GM12878 (cell line): Measurements from ENCODE around the gene PPIC. TPM values are rescaled to one million over a fixed set of nuclear protein-coding genes. Genes with fewer than 3 reads are reported as not detected.
"Not testable (repeated sequence)": the region's sequence is repeated elsewhere in the genome, so short reads cannot be mapped to it uniquely, and the experiment has no call there.

Source experiments
- ATAC-seq: fragments of 200-7000 bp; cut with Tn5 transposase; 3 replicates; pipeline ENCODE4 v1.9.1; 2020; ENCODE audit warnings: mild to moderate bottlenecking, moderate library complexity
- BruUV-seq: library from RNA; stranded (reverse); fragments of 400-500 nt; replicated peaks from 2 replicates; lab custom pipeline; 2021; lab: Mats Ljungman, UMichigan
- CTCF ChIA-PET: fragments of 300-600 bp; sonication (Branson Sonifier 250); formaldehyde crosslinking; extraction: SDS; loops from one replicate; lab custom pipeline; 2021; ENCODE audit warnings: inconsistent platforms; lab: Yijun Ruan, JAX
- POLR2A ChIA-PET: fragments of 350-600 bp; formaldehyde crosslinking; extraction: SDS; loops from one replicate; lab custom pipeline; 2021; ENCODE audit warnings: inconsistent platforms; lab: Charles Lee
- RAD21 ChIA-PET: fragments of 300-600 bp; sonication (Branson Sonifier 250); formaldehyde crosslinking; loops from one replicate; lab custom pipeline; 2023; ENCODE audit warnings: antibody characterized with exemption; ENCODE audit not compliant: unreplicated experiment; lab: Charles Lee
- SMC1A ChIA-PET: fragments of 300-600 bp; sonication (Branson Sonifier 250); formaldehyde crosslinking; loops from one replicate; lab custom pipeline; 2023; ENCODE audit not compliant: unreplicated experiment, uncharacterized antibody; lab: Charles Lee
- DNase-seq: peaks from one replicate; pipeline ENCODE4 v3.0.0-alpha.2; 2011; ENCODE audit warnings: low read depth, low spot score
- FAIRE-seq: peaks from 3 replicates; lab custom pipeline; 2011; peaks lifted over from hg19 to GRCh38; lab: Jason Lieb, UNC
- H2AFZ ChIP-seq: 2 replicates; pipeline ENCODE4 v1.6.0; 2011; ENCODE audit warnings: low read depth, low read length, control low read depth; ENCODE audit not compliant: control insufficient read depth
- H3K27ac ChIP-seq: 2 replicates; pipeline ENCODE4 v1.5.1; 2011; ENCODE audit warnings: control low read depth; ENCODE audit not compliant: control insufficient read depth, insufficient read depth
- H3K27me3 ChIP-seq, 2 experiments: replicated peaks in 1 of 2; 2 replicates each; pipeline versions ENCODE4 v1.6.0 to v1.6.1; 2011; ENCODE audit warnings: low read length in 1 of 2; ENCODE audit not compliant: control insufficient read depth in 2 of 2, insufficient read depth in 2 of 2
- H3K36me3 ChIP-seq, 2 experiments: 2 replicates each; pipeline ENCODE4 v1.5.1; 2011; ENCODE audit warnings: low read length in 1 of 2; ENCODE audit not compliant: control insufficient read depth in 2 of 2, insufficient read depth in 2 of 2
- H3K4me1 ChIP-seq: 2 replicates; pipeline ENCODE4 v1.6.1; 2011; ENCODE audit warnings: mild to moderate bottlenecking, low read length, moderate library complexity, mixed read lengths; ENCODE audit not compliant: control insufficient read depth, insufficient read depth
- H3K4me2 ChIP-seq: 2 replicates; pipeline ENCODE4 v1.6.0; 2011; ENCODE audit warnings: control low read depth; ENCODE audit not compliant: control insufficient read depth, insufficient read depth
- H3K4me3 ChIP-seq: fragments of 200-600 bp; sonication (generic); 2 replicates; pipeline ENCODE4 v1.5.1; 2016
- H3K79me2 ChIP-seq: 2 replicates; pipeline ENCODE4 v1.6.0; 2011; ENCODE audit warnings: low read length; ENCODE audit not compliant: control insufficient read depth, insufficient read depth
- H3K9ac ChIP-seq: 2 replicates; pipeline ENCODE4 v1.8.0; 2011; ENCODE audit warnings: low read length, control low read depth, mixed read lengths; ENCODE audit not compliant: control insufficient read depth, insufficient read depth
- H3K9me3 ChIP-seq: replicated peaks from 3 replicates; pipeline ENCODE4 v1.5.1; 2011; ENCODE audit warnings: mild to moderate bottlenecking, low read length; ENCODE audit not compliant: control insufficient read depth, insufficient read depth
- H4K20me1 ChIP-seq: 2 replicates; pipeline ENCODE4 v1.6.0; 2011; ENCODE audit not compliant: control insufficient read depth, insufficient read depth
- GATAD2B ChIP-seq: fragments of 450-650 bp; conservative IDR thresholded peaks from 2 replicates; pipeline ENCODE4 v1.6.1; 2017; ENCODE audit warnings: low read depth, mild to moderate bottlenecking, moderate library complexity
- WGBS: methylation state at CpG from one replicate; pipeline ENCODE4 v1.1.6; 2016; ENCODE audit warnings: low lambda C conversion rate; ENCODE audit not compliant: insufficient replicate concordance, insufficient coverage; ENCODE audit errors: missing lambda C conversion rate; 5-methylcytosine and 5-hydroxymethylcytosine counted together
- in situ Hi-C: fragments of 300-500 bp; cut with MboI; formaldehyde crosslinking; loops from 9 replicates; pipeline ENCODE4 v1.14.3; 2018; ENCODE audit warnings: mixed read lengths
- intact Hi-C: fragments of 100-400 bp; cut with micrococcal nuclease; formaldehyde crosslinking; loops from one replicate; pipeline ENCODE4 v1.14.2; 2022; ENCODE audit not compliant: unreplicated experiment
- polyA plus RNA-seq, 11 experiments: library from polyadenylated mRNA; depleted of rRNA in 4 of 11; unstranded in 6 of 11; stranded (reverse) in 5 of 11; fragments of >200 nt; fragmentation: Nextera tagmentation in 4 of 11; fragmentation: Illumina TruSeq in 1 of 11; extraction: Ambion mirVana in 4 of 11; extraction: Trizol in 1 of 11; gene quantifications; 1 replicate in 1 of 11; 2 replicates in 10 of 11; pipeline versions ENCODE4 v1.2.1 to v1.2.3, GENCODE V29; 2011 to 2016; ENCODE audit warnings: inconsistent platforms in 2 of 11, missing spikeins in 2 of 11, low read depth in 1 of 11
- total RNA-seq, 4 experiments: library from RNA; depleted of rRNA in 3 of 4; stranded (reverse); fragments of >200 nt in 3 of 4; fragmentation: Illumina TruSeq in 1 of 4; extraction: Trizol in 1 of 4; gene quantifications; 2 replicates each; pipeline versions ENCODE4 v1.2.1 to v1.2.3, GENCODE V29; 2013 to 2021

The PPIC gene
- total and polyA plus RNA-seq, 10 of the 15 experiments (the other 5 are each of a cell fraction or from before 2014, with no cell fraction given), result 0.12 to 0.21 TPM; not detected in 8

- H4K20me1 ChIP-seq, result no peaks in the 10 kb centered on the region
- ChIA-PET SMC1A (no interaction called here), POLR2A (no interaction called here), RAD21 (no interaction called here), CTCF (no interaction called here)
- no peaks in the 10 kb centered on the region for H3K9me3 ChIP-seq
- BruUV-seq, result no TSS peak
- no peaks in the 10 kb centered on the region for H3K36me3 ChIP-seq
- no peak overlapping the region for H3K9ac ChIP-seq
- FAIRE-seq (no peak), DNase-seq (no peak), ATAC-seq (no peak)
- intact Hi-C loops (no loop called here), in situ Hi-C loops (no loop called here)
- no peak overlapping the region for H2AFZ ChIP-seq
- no peaks in the 10 kb centered on the region for H3K4me1 ChIP-seq
- H3K27ac ChIP-seq, result no peak overlapping the region
- WGBS, result 45% methylated on average over 2 of the region's 2 CpGs
- no peaks in the 10 kb centered on the region for H3K79me2 ChIP-seq
- no peak overlapping the region for H3K4me2 ChIP-seq
- no peaks in the 10 kb centered on the region; a peak in 1 of 4 replicates for H3K27me3 ChIP-seq
- H3K4me3 ChIP-seq, result no peak overlapping the region
- TF ChIP-seq GATAD2B, result no peak
Observed at GRCh38 chr5:122977319-122977718, 59.2 kb downstream of the PPIC start.

- SMC1A ChIA-PET, RAD21 ChIA-PET, ATAC-seq, H3K36me3 ChIP-seq, H3K4me1 ChIP-seq, FAIRE-seq, H4K20me1 ChIP-seq, POLR2A ChIA-PET, CTCF ChIA-PET, H3K4me3 ChIP-seq, H3K27ac ChIP-seq, H3K27me3 ChIP-seq, H3K9ac ChIP-seq, in situ Hi-C loops, H3K4me2 ChIP-seq, H3K79me2 ChIP-seq, DNase-seq, BruUV-seq, intact Hi-C loops, H3K9me3 ChIP-seq, H2AFZ ChIP-seq: not testable (repeated sequence)
- WGBS, result 71% methylated on average over 3 of the region's 3 CpGs
Observed at GRCh38 chr5:122974251-122974650, 62.3 kb downstream of the PPIC start.

- H3K4me2 ChIP-seq, H4K20me1 ChIP-seq, H3K9ac ChIP-seq, H3K36me3 ChIP-seq, BruUV-seq, POLR2A ChIA-PET, intact Hi-C loops, H2AFZ ChIP-seq, SMC1A ChIA-PET, H3K4me1 ChIP-seq, in situ Hi-C loops, RAD21 ChIA-PET, H3K4me3 ChIP-seq, H3K27me3 ChIP-seq, H3K27ac ChIP-seq, FAIRE-seq, ATAC-seq, CTCF ChIA-PET, H3K79me2 ChIP-seq, H3K9me3 ChIP-seq, DNase-seq: not testable (repeated sequence)
- WGBS, result 20% methylated on average over 1 of the region's 1 CpG
Observed at GRCh38 chr5:122973759-122974158, 62.8 kb downstream of the PPIC start.
